Measurements from ENCODE around the gene SMYD3.

- no peak for TF ChIP-seq POLR2A (IDR thresholded peaks at IDR 0.05; ENCODE audit: low read length)
- no peak for TF ChIP-seq GATA1 (IDR thresholded peaks at IDR 0.05; ENCODE audit: low read depth, low read length)
These were observed 791.1 kb downstream of the SMYD3 start for GRCh38 chr1:245715970-245716369.
